Left renal pelvis (tissue), 4 donors: ENCODE results near the gene SYNJ2. TPM values are rescaled to one million over a fixed set of nuclear protein-coding genes. Genes with fewer than 3 reads are reported as not detected.

Source experiments
- DNase-seq, 4 donors: peaks; one replicate each; pipeline ENCODE4 v3.0.0-alpha.2; 2013; ENCODE audit warnings: low read depth in 4 of 4, low spot score in 3 of 4
- polyA plus RNA-seq, 4 donors: library from polyadenylated mRNA; unstranded; fragments of 120-200 nt; gene quantifications; one replicate each; pipeline ENCODE4 v1.2.1, GENCODE V29; 2013; ENCODE audit not compliant: insufficient read length in 4 of 4

The SYNJ2 gene
- polyA plus RNA-seq, 4 donors: 8.0 to 11.3 (median 10.8) TPM

GRCh38 chr6:158010591-158011477, 29.2 kb downstream of the SYNJ2 start:
- DNase-seq: no peak

GRCh38 chr6:158011478-158011920, 29.8 kb downstream of the SYNJ2 start:
- no peak for DNase-seq

- no peak for DNase-seq
Observed at GRCh38 chr6:158011980-158012566, 30.4 kb downstream of the SYNJ2 start.

- no peak for DNase-seq
Observed at GRCh38 chr6:158013904-158014504, 32.3 kb downstream of the SYNJ2 start.

GRCh38 chr6:158014505-158015187, 33.0 kb downstream of the SYNJ2 start:
- no peak for DNase-seq

GRCh38 chr6:158015188-158015506, 33.5 kb downstream of the SYNJ2 start:
- DNase-seq: no peak

GRCh38 chr6:158016571-158017383, 35.1 kb downstream of the SYNJ2 start:
- no peak for DNase-seq

GRCh38 chr6:158017621-158018040, 36.0 kb downstream of the SYNJ2 start:
- DNase-seq: no peak

GRCh38 chr6:158018041-158018771, 36.5 kb downstream of the SYNJ2 start:
- DNase-seq: no peak

GRCh38 chr6:158018851-158019361, 37.2 kb downstream of the SYNJ2 start:
- DNase-seq: no peak

- DNase-seq: no peak
Observed at GRCh38 chr6:158019416-158019815, 37.8 kb downstream of the SYNJ2 start.

GRCh38 chr6:158020272-158020711, 38.6 kb downstream of the SYNJ2 start:
- DNase-seq: no peak

GRCh38 chr6:158020811-158021210, 39.1 kb downstream of the SYNJ2 start:
- no peak for DNase-seq

- no peak for DNase-seq
Observed at GRCh38 chr6:158021376-158021775, 39.7 kb downstream of the SYNJ2 start.

GRCh38 chr6:158021814-158022748, 40.4 kb downstream of the SYNJ2 start:
- DNase-seq: no peak

- no peak for DNase-seq
Observed at GRCh38 chr6:158022749-158023596, 41.3 kb downstream of the SYNJ2 start.

- DNase-seq: no peak
Observed at GRCh38 chr6:158023597-158023939, 41.9 kb downstream of the SYNJ2 start.
